GM23338 (cell line): ENCODE data around the gene GRM5. TPM values are rescaled to one million over a fixed set of nuclear protein-coding genes. Genes with fewer than 3 reads are reported as not detected.

Source experiments
- ATAC-seq: fragments of 200-7000 bp; cut with Tn5 transposase; 3 replicates; pipeline ENCODE4 v1.9.1; 2020
- DNase-seq: peaks from one replicate; pipeline ENCODE4 v3.0.0-alpha.2; 2015; ENCODE audit warnings: low spot score
- H2AFZ ChIP-seq: fragments of 200-600 bp; sonication (generic); 2 replicates; pipeline ENCODE4 v1.8.0; 2016; ENCODE audit warnings: antibody characterized with exemption, mild to moderate bottlenecking, moderate library complexity
- H3F3A ChIP-seq: fragments of 200-600 bp; sonication (generic); replicated peaks from 2 replicates; pipeline ENCODE4 v1.8.0; 2017; ENCODE audit warnings: antibody characterized with exemption, mixed run types, low read depth
- H3K27ac ChIP-seq: fragments of 200-600 bp; sonication (generic); 2 replicates; pipeline ENCODE4 v1.6.1; 2016; ENCODE audit warnings: low read depth
- H3K27me3 ChIP-seq: fragments of 200-600 bp; sonication (generic); 2 replicates; pipeline ENCODE4 v1.8.0; 2016; ENCODE audit warnings: mild to moderate bottlenecking, mixed run types, moderate library complexity; ENCODE audit not compliant: insufficient read depth
- H3K36me3 ChIP-seq: fragments of 200-600 bp; sonication (generic); 2 replicates; pipeline ENCODE4 v1.8.0; 2016; ENCODE audit warnings: mild to moderate bottlenecking; ENCODE audit not compliant: insufficient read depth
- H3K4me1 ChIP-seq: fragments of 200-600 bp; sonication (generic); 2 replicates; pipeline ENCODE4 v1.8.0; 2016; ENCODE audit warnings: mild to moderate bottlenecking, moderate library complexity; ENCODE audit not compliant: insufficient read depth
- H3K4me2 ChIP-seq: fragments of 200-600 bp; sonication (generic); 2 replicates; pipeline ENCODE4 v1.7.1; 2017; ENCODE audit warnings: mixed run types
- H3K4me3 ChIP-seq: fragments of 200-600 bp; sonication (generic); 2 replicates; pipeline ENCODE4 v1.6.1; 2016; ENCODE audit warnings: mixed run types
- H3K79me2 ChIP-seq: fragments of 200-600 bp; sonication (generic); replicated peaks from 2 replicates; pipeline ENCODE4 v1.8.0; 2017; ENCODE audit warnings: mild to moderate bottlenecking; ENCODE audit not compliant: insufficient read depth
- H3K9me2 ChIP-seq: fragments of 200-600 bp; sonication (generic); 2 replicates; pipeline ENCODE4 v1.8.0; 2017; ENCODE audit not compliant: insufficient read depth
- H4K20me1 ChIP-seq: fragments of 200-600 bp; sonication (generic); replicated peaks from 2 replicates; pipeline ENCODE4 v1.8.0; 2017; ENCODE audit warnings: mild to moderate bottlenecking; ENCODE audit not compliant: insufficient read depth
- H3K27ac Mint-ChIP-seq: 2 replicates; pipeline ENCODE4 v1.8.0; 2020; ENCODE audit warnings: inconsistent platforms, mild to moderate bottlenecking, moderate library complexity, mixed read lengths
- H3K27me3 Mint-ChIP-seq: 3 replicates; pipeline ENCODE4 v1.8.0; 2022; ENCODE audit warnings: low read depth, mild to moderate bottlenecking, moderate library complexity, mixed read lengths, inconsistent platforms; ENCODE audit not compliant: insufficient read depth, poor library complexity
- H3K36me3 Mint-ChIP-seq: 3 replicates; pipeline ENCODE4 v1.8.0; 2021; ENCODE audit warnings: low read depth, mild to moderate bottlenecking, inconsistent platforms, moderate library complexity, mixed read lengths
- H3K4me1 Mint-ChIP-seq: 3 replicates; pipeline ENCODE4 v1.8.0; 2020; ENCODE audit warnings: mild to moderate bottlenecking, inconsistent platforms, mixed read lengths
- H3K4me3 Mint-ChIP-seq: 3 replicates; pipeline ENCODE4 v1.8.0; 2021; ENCODE audit warnings: moderate library complexity, mild to moderate bottlenecking, inconsistent platforms, mixed read lengths
- H3K9me3 Mint-ChIP-seq: 3 replicates; pipeline ENCODE4 v1.8.0; 2020; ENCODE audit warnings: moderate library complexity, mild to moderate bottlenecking, inconsistent platforms, mixed read lengths
- ETS1 ChIP-seq: IDR thresholded peaks from 2 replicates; pipeline ENCODE4 v1.6.1; 2016; ENCODE audit warnings: antibody characterized with exemption
- EZH2 ChIP-seq: fragments of 200-600 bp; sonication (generic); IDR thresholded peaks from one replicate; pipeline ENCODE4 v1.8.0; 2017; ENCODE audit warnings: antibody characterized with exemption, mild to moderate bottlenecking, low read depth; ENCODE audit not compliant: unreplicated experiment
- JUNB ChIP-seq: IDR thresholded peaks from one replicate; pipeline ENCODE4 v1.6.1; 2016; ENCODE audit warnings: antibody characterized with exemption; ENCODE audit not compliant: unreplicated experiment
- ZNF114 ChIP-seq: fragments of 250-450 bp; sonication (Bioruptor Pico); IDR thresholded peaks from 2 replicates; pipeline ENCODE4 v1.5.0; 2020; ENCODE audit warnings: mild to moderate bottlenecking, moderate library complexity
- polyA plus RNA-seq: library from polyadenylated mRNA; unstranded; fragments of >200 nt; fragmentation: Nextera tagmentation; extraction: Ambion mirVana; gene quantifications from 2 replicates; pipeline ENCODE4 v1.2.1, GENCODE V29; 2016
- total RNA-seq: library from RNA; depleted of rRNA; stranded (reverse); fragments of >200 nt; shearing (Covaris generic); gene quantifications from 2 replicates; pipeline ENCODE4 v1.2.3, GENCODE V29; 2014
- TF ChIP-seq, protein P1 (sequence below), 2 experiments: fragments of 200-600 bp in 1 of 2; sonication (generic) in 1 of 2; conservative IDR thresholded peaks; 2 replicates each; pipeline versions ENCODE4 v1.5.1 to v1.6.1; 2016 to 2017; ENCODE audit warnings: antibody characterized with exemption in 2 of 2, low read depth in 2 of 2, mild to moderate bottlenecking in 2 of 2, moderate library complexity in 1 of 2
- TF ChIP-seq, protein P2 (sequence below): fragments of 250-450 bp; sonication (Bioruptor Pico); IDR thresholded peaks from 2 replicates; pipeline ENCODE4 v1.5.0; 2020; ENCODE audit warnings: mild to moderate bottlenecking, moderate library complexity

Gene GRM5
- total and polyA plus RNA-seq, 2 experiments from 2014 or later = 0.23 to 0.45 TPM

GRCh38 chr11:88651556-88651955 lies 414.2 kb downstream of the GRM5 start:
- H3K4me1 ChIP-seq = no peaks in the 10 kb centered on the region; the same call in 1 of the 2 replicates
- no peak overlapping the region for H3K4me2 ChIP-seq
- TF ChIP-seq, protein P1, sequence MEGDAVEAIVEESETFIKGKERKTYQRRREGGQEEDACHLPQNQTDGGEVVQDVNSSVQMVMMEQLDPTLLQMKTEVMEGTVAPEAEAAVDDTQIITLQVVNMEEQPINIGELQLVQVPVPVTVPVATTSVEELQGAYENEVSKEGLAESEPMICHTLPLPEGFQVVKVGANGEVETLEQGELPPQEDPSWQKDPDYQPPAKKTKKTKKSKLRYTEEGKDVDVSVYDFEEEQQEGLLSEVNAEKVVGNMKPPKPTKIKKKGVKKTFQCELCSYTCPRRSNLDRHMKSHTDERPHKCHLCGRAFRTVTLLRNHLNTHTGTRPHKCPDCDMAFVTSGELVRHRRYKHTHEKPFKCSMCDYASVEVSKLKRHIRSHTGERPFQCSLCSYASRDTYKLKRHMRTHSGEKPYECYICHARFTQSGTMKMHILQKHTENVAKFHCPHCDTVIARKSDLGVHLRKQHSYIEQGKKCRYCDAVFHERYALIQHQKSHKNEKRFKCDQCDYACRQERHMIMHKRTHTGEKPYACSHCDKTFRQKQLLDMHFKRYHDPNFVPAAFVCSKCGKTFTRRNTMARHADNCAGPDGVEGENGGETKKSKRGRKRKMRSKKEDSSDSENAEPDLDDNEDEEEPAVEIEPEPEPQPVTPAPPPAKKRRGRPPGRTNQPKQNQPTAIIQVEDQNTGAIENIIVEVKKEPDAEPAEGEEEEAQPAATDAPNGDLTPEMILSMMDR (conservative IDR thresholded peaks at IDR 0.05; ENCODE audit: low read depth in 2 of 2) = no peak
- TF ChIP-seq EZH2 = no peak
- no peak for TF ChIP-seq JUNB
- TF ChIP-seq ZNF114 (CRISPR knock-in tag) = no peak
- TF ChIP-seq, protein P2, sequence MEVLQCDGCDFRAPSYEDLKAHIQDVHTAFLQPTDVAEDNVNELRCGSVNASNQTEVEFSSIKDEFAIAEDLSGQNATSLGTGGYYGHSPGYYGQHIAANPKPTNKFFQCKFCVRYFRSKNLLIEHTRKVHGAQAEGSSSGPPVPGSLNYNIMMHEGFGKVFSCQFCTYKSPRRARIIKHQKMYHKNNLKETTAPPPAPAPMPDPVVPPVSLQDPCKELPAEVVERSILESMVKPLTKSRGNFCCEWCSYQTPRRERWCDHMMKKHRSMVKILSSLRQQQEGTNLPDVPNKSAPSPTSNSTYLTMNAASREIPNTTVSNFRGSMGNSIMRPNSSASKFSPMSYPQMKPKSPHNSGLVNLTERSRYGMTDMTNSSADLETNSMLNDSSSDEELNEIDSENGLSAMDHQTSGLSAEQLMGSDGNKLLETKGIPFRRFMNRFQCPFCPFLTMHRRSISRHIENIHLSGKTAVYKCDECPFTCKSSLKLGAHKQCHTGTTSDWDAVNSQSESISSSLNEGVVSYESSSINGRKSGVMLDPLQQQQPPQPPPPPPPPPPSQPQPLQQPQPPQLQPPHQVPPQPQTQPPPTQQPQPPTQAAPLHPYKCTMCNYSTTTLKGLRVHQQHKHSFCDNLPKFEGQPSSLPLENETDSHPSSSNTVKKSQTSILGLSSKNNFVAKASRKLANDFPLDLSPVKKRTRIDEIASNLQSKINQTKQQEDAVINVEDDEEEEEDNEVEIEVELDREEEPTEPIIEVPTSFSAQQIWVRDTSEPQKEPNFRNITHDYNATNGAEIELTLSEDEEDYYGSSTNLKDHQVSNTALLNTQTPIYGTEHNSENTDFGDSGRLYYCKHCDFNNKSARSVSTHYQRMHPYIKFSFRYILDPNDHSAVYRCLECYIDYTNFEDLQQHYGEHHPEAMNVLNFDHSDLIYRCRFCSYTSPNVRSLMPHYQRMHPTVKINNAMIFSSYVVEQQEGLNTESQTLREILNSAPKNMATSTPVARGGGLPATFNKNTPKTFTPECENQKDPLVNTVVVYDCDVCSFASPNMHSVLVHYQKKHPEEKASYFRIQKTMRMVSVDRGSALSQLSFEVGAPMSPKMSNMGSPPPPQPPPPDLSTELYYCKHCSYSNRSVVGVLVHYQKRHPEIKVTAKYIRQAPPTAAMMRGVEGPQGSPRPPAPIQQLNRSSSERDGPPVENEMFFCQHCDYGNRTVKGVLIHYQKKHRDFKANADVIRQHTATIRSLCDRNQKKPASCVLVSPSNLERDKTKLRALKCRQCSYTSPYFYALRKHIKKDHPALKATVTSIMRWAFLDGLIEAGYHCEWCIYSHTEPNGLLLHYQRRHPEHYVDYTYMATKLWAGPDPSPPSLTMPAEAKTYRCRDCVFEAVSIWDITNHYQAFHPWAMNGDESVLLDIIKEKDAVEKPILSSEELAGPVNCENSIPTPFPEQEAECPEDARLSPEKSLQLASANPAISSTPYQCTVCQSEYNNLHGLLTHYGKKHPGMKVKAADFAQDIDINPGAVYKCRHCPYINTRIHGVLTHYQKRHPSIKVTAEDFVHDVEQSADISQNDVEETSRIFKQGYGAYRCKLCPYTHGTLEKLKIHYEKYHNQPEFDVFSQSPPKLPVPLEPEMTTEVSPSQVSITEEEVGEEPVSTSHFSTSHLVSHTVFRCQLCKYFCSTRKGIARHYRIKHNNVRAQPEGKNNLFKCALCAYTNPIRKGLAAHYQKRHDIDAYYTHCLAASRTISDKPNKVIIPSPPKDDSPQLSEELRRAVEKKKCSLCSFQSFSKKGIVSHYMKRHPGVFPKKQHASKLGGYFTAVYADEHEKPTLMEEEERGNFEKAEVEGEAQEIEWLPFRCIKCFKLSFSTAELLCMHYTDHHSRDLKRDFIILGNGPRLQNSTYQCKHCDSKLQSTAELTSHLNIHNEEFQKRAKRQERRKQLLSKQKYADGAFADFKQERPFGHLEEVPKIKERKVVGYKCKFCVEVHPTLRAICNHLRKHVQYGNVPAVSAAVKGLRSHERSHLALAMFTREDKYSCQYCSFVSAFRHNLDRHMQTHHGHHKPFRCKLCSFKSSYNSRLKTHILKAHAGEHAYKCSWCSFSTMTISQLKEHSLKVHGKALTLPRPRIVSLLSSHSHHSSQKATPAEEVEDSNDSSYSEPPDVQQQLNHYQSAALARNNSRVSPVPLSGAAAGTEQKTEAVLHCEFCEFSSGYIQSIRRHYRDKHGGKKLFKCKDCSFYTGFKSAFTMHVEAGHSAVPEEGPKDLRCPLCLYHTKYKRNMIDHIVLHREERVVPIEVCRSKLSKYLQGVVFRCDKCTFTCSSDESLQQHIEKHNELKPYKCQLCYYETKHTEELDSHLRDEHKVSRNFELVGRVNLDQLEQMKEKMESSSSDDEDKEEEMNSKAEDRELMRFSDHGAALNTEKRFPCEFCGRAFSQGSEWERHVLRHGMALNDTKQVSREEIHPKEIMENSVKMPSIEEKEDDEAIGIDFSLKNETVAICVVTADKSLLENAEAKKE (CRISPR knock-in tag) = no peak
- no peak for TF ChIP-seq ETS1
- Mint-ChIP-seq H3K36me3 (peaks cover 4% of the 10 kb centered on the region; the same call in 1 of the 3 replicates), H3K27me3 (no peaks in the 10 kb centered on the region), H3K27ac (no peak overlapping the region), H3K4me1 (peaks cover 8% of the 10 kb centered on the region), H3K4me3 (no peak overlapping the region), H3K9me3 (peaks cover 8% of the 10 kb centered on the region; the same call in 2 of the 3 replicates)
- no peak for ATAC-seq
- H3K27me3 ChIP-seq = no peaks in the 10 kb centered on the region
- H3K9me2 ChIP-seq = no peaks in the 10 kb centered on the region
- H4K20me1 ChIP-seq = no peaks in the 10 kb centered on the region
- H3K4me3 ChIP-seq = no peak overlapping the region
- H3K27ac ChIP-seq = no peak overlapping the region
- DNase-seq = no peak
- no peaks in the 10 kb centered on the region for H3K79me2 ChIP-seq
- H3F3A ChIP-seq = no peaks in the 10 kb centered on the region
- H2AFZ ChIP-seq = no peak overlapping the region
- no peaks in the 10 kb centered on the region for H3K36me3 ChIP-seq
